Ishikawa (cell line): ENCODE data around the gene SMARCD3.

Experiments
- CEBPB ChIP-seq: IDR thresholded peaks from 2 replicates; pipeline ENCODE4 v1.6.1; 2012
- CREB1 ChIP-seq: IDR thresholded peaks from 2 replicates; pipeline ENCODE4 v1.6.1; 2012; ENCODE audit warnings: low read depth
- EGR1 ChIP-seq: IDR thresholded peaks from 2 replicates; pipeline ENCODE4 v1.6.1; 2012
- EP300 ChIP-seq: IDR thresholded peaks from 2 replicates; pipeline ENCODE4 v1.6.1; 2012; ENCODE audit warnings: borderline replicate concordance
- FOXM1 ChIP-seq: IDR thresholded peaks from 2 replicates; pipeline ENCODE4 v1.6.1; 2012; ENCODE audit warnings: low read depth, borderline replicate concordance
- MAX ChIP-seq: IDR thresholded peaks from 2 replicates; pipeline ENCODE4 v1.6.1; 2012
- NFIC ChIP-seq: IDR thresholded peaks from 2 replicates; pipeline ENCODE4 v1.6.1; 2012
- REST ChIP-seq: IDR thresholded peaks from 2 replicates; pipeline ENCODE4 v1.6.1; 2012; ENCODE audit warnings: low read depth, mild to moderate bottlenecking
- TAF1 ChIP-seq: IDR thresholded peaks from 2 replicates; pipeline ENCODE4 v1.6.1; 2012; ENCODE audit warnings: low read depth, mild to moderate bottlenecking
- TEAD4 ChIP-seq: IDR thresholded peaks from 2 replicates; pipeline ENCODE4 v1.6.1; 2012
- USF1 ChIP-seq: IDR thresholded peaks from 2 replicates; pipeline ENCODE4 v1.6.1; 2012
- YY1 ChIP-seq: IDR thresholded peaks from 2 replicates; pipeline ENCODE4 v1.6.1; 2012; ENCODE audit warnings: low read depth

- TF ChIP-seq YY1 (no peak), CREB1 (no peak), EP300 (no peak), CEBPB (no peak), MAX (no peak), EGR1 (no peak), REST (no peak), FOXM1 (no peak), TAF1 (no peak), USF1 (no peak), TEAD4 (no peak), NFIC (no peak)
These were observed 1.2 kb upstream of the SMARCD3 start for GRCh38 chr7:151249732-151250072.
